B cell (primary cell): Measurements from ENCODE around the gene S100A4. TPM values are rescaled to one million over a fixed set of nuclear protein-coding genes. Genes with fewer than 3 reads are reported as not detected.
A peak's percentile ranks its signal among the peaks of the same experiment; 100 is the strongest.

Experiments
- ATAC-seq: fragments of 200-7000 bp; cut with Tn5 transposase; one replicate; pipeline ENCODE4 v1.10.0; 2021; ENCODE audit warnings: low read depth, mild to moderate bottlenecking, moderate number of reproducible peaks, moderate library complexity
- CTCF ChIA-PET: fragments of 350-600 bp; sonication (Branson Sonifier 250); formaldehyde crosslinking; loops from one replicate; lab custom pipeline; 2021; ENCODE audit warnings: antibody characterized with exemption, inconsistent platforms; lab: Charles Lee
- POLR2A ChIA-PET: fragments of 350-600 bp; sonication (Branson Sonifier 250); formaldehyde crosslinking; loops from one replicate; lab custom pipeline; 2021; ENCODE audit warnings: antibody characterized with exemption; lab: Charles Lee
- DNase-seq: peaks from one replicate; pipeline ENCODE4 v3.0.0; 2013
- H2AFZ ChIP-seq: 2 replicates; pipeline ENCODE4 v1.6.1; 2012; ENCODE audit warnings: mild to moderate bottlenecking, low read depth, low read length; ENCODE audit not compliant: insufficient read depth, poor library complexity, severe bottlenecking
- H3K27ac ChIP-seq, 2 donors: 1 replicate in 1 of 2; 2 replicates in 1 of 2; pipeline ENCODE4 v1.5.1; 2012 to 2013; ENCODE audit warnings: low read length in 2 of 2, mild to moderate bottlenecking in 2 of 2, moderate library complexity in 1 of 2
- H3K27me3 ChIP-seq, 4 experiments: fragments of 200-600 bp in 1 of 4; sonication (generic) in 1 of 4; replicated peaks in 1 of 4; 1 replicate in 2 of 4; 2 replicates in 2 of 4; pipeline versions ENCODE4 v1.6.1 to v1.7.0; 2013 to 2016; ENCODE audit warnings: low read length in 3 of 4, mild to moderate bottlenecking in 2 of 4, mixed read lengths in 1 of 4, moderate library complexity in 1 of 4; ENCODE audit not compliant: insufficient read depth in 4 of 4, control insufficient read depth in 3 of 4; ENCODE audit errors: control extremely low read depth in 1 of 4
- H3K36me3 ChIP-seq, 2 experiments: replicated peaks in 1 of 2; 1 replicate in 1 of 2; 2 replicates in 1 of 2; pipeline versions ENCODE4 v1.6.1 to v1.7.1; 2013; ENCODE audit warnings: low read length in 1 of 2; ENCODE audit not compliant: insufficient read depth in 2 of 2, control insufficient read depth in 1 of 2; ENCODE audit errors: control extremely low read depth in 1 of 2, extremely low read depth in 1 of 2
- H3K4me1 ChIP-seq, 2 donors: fragments of 200-600 bp in 1 of 2; sonication (generic) in 1 of 2; 1 replicate in 1 of 2; 2 replicates in 1 of 2; pipeline versions ENCODE4 v1.5.1 to v1.6.1; 2013 to 2017; ENCODE audit warnings: low read length in 2 of 2; ENCODE audit not compliant: control insufficient read depth in 2 of 2, insufficient read depth in 2 of 2
- H3K4me2 ChIP-seq: replicated peaks from 2 replicates; pipeline ENCODE3; 2012; ENCODE audit warnings: mild to moderate bottlenecking, low read depth, low read length; ENCODE audit not compliant: poor library complexity, severe bottlenecking
- H3K4me3 ChIP-seq, 5 experiments: fragments of 200-600 bp in 1 of 5; sonication (generic) in 1 of 5; 1 replicate in 3 of 5; 2 replicates in 2 of 5; pipeline versions ENCODE4 v1.5.1 to v1.7.0; 2011 to 2016; ENCODE audit warnings: low read length in 4 of 5, mild to moderate bottlenecking in 4 of 5, low read depth in 2 of 5, control low read depth in 1 of 5, moderate library complexity in 1 of 5; ENCODE audit not compliant: insufficient read depth in 1 of 5; ENCODE audit errors: control extremely low read depth in 1 of 5, extremely low read depth in 1 of 5
- H3K79me2 ChIP-seq: fragments of 200-600 bp; sonication (generic); one replicate; pipeline ENCODE4 v1.6.0; 2016; ENCODE audit warnings: low read length; ENCODE audit not compliant: control insufficient read depth, insufficient read depth
- H3K9ac ChIP-seq: fragments of 200-600 bp; sonication (generic); 2 replicates; pipeline ENCODE4 v1.6.1; 2017; ENCODE audit warnings: mild to moderate bottlenecking, low read length, moderate library complexity
- H3K9me3 ChIP-seq, 3 donors: one replicate each; pipeline versions ENCODE4 v1.6.1 to v1.7.1; 2013; ENCODE audit warnings: low read length in 2 of 3; ENCODE audit not compliant: control insufficient read depth in 2 of 3, insufficient read depth in 1 of 3; ENCODE audit errors: control extremely low read depth in 1 of 3
- H4K20me1 ChIP-seq: 2 replicates; pipeline ENCODE4 v1.6.0; 2012; ENCODE audit warnings: mild to moderate bottlenecking, low read length; ENCODE audit not compliant: insufficient read depth, control insufficient read depth, poor library complexity, severe bottlenecking
- H3K27ac Mint-ChIP-seq: one replicate; pipeline ENCODE4 v1.8.0; 2021; ENCODE audit warnings: mixed read lengths
- H3K27me3 Mint-ChIP-seq: one replicate; pipeline ENCODE4 v1.8.0; 2021; ENCODE audit warnings: mixed read lengths
- H3K4me1 Mint-ChIP-seq: one replicate; pipeline ENCODE4 v1.8.0; 2021; ENCODE audit warnings: mixed read lengths
- H3K4me3 Mint-ChIP-seq: one replicate; pipeline ENCODE4 v1.8.0; 2021; ENCODE audit warnings: mixed read lengths
- H3K9me3 Mint-ChIP-seq: one replicate; pipeline ENCODE4 v1.8.0; 2022; ENCODE audit warnings: mixed read lengths; ENCODE audit not compliant: insufficient read depth
- CTCF ChIP-seq: fragments of 200-600 bp; IDR thresholded peaks from one replicate; pipeline ENCODE4 v1.8.0; 2022; ENCODE audit warnings: antibody characterized with exemption, mild to moderate bottlenecking
- EZH2 ChIP-seq: IDR thresholded peaks from 2 replicates; pipeline ENCODE4 v1.6.1; 2012; ENCODE audit warnings: borderline replicate concordance, low read depth, mild to moderate bottlenecking, moderate library complexity, low read length; ENCODE audit not compliant: insufficient read depth, poor library complexity, severe bottlenecking
- WGBS: methylation state at CpG from one replicate; pipeline ENCODE4 v1.1.5; 2013; ENCODE audit warnings: missing lambda C conversion rate; ENCODE audit not compliant: insufficient coverage; 5-methylcytosine and 5-hydroxymethylcytosine counted together
- intact Hi-C: fragments of 100-400 bp; cut with micrococcal nuclease; formaldehyde crosslinking; loops from one replicate; pipeline ENCODE4 v1.10.0; 2022
- polyA plus RNA-seq: library from polyadenylated mRNA; depleted of rRNA; stranded (reverse); fragments of >200 nt; gene quantifications from 2 replicates; pipeline ENCODE4 v1.2.3, GENCODE V29; 2012
- total RNA-seq, 2 donors: library from RNA; stranded (reverse); fragments of 120-200 nt in 1 of 2; gene quantifications; 1 replicate in 1 of 2; 2 replicates in 1 of 2; pipeline versions ENCODE4 v1.2.3 to v1.2.4, GENCODE V29; 2013 to 2022

The S100A4 gene
- total and polyA plus RNA-seq, 2 donors (not counting 1 experiment from before 2014, with no cell fraction given), result 62.7 to 150 TPM

- peak overlapping the region; percentile 55 for H3K9ac ChIP-seq
- DNase-seq, result no peak
- peaks cover 40 to 46% of the 10 kb centered on the region in 2 donors for H3K4me1 ChIP-seq
- peaks cover 0 to 2% of the 10 kb centered on the region in 2 experiments for H3K36me3 ChIP-seq
- peak overlapping the region in 4 of 5 experiments; percentile 33 to 52 (median 46) for H3K4me3 ChIP-seq
- H3K79me2 ChIP-seq, result no peaks in the 10 kb centered on the region
- H3K27ac ChIP-seq, result peak overlapping the region in 1 of 2 donors; percentile 82
- CTCF ChIA-PET, result interaction anchor here (0.7 to 7.5 kb wide), 10 partner anchors 9 to 442 kb away, joined by 3 to 59 read pairs (median 4); partner anchors contain the start of genes RAB13, S100A2 and S100A6
- H4K20me1 ChIP-seq, result no peaks in the 10 kb centered on the region
- H3K9me3 ChIP-seq, result peaks cover 0 to 12% (median 0%) of the 10 kb centered on the region in 3 donors
- no peaks in the 10 kb centered on the region for H3K27me3 Mint-ChIP-seq
- no peaks in the 10 kb centered on the region for H3K9me3 Mint-ChIP-seq
- no peaks in the 10 kb centered on the region for H3K27me3 ChIP-seq
- TF ChIP-seq EZH2, result no peak
- no peak for TF ChIP-seq CTCF
- H3K4me1 Mint-ChIP-seq, result peaks cover 58% of the 10 kb centered on the region
- ATAC-seq, result no peak
- H3K4me2 ChIP-seq, result peak overlapping the region; percentile 75
- intact Hi-C loops, result loop anchor here (1.0 to 2.0 kb wide), 2 partner anchors 8 to 20 kb away; partner anchors contain the start of gene S100A2
- peak overlapping the region; percentile 90 for H3K4me3 Mint-ChIP-seq
- H3K27ac Mint-ChIP-seq, result peak overlapping the region; percentile 96
- WGBS, result 67% methylated on average over 10 of the region's 10 CpGs
- POLR2A ChIA-PET, result interaction anchor here (0.6 to 2.3 kb wide), 6 partner anchors 9 to 185 kb away, joined by 3 to 20 read pairs (median 6); partner anchors contain the start of genes CHTOP, S100A2 and S100A6
- H2AFZ ChIP-seq, result peak overlapping the region; percentile 77
Observed at GRCh38 chr1:153544453-153545066, 1.0 kb downstream of the S100A4 start.

- Histone ChIP-seq H4K20me1 (no peaks in the 10 kb centered on the region), H3K27ac (no peak overlapping the region), H3K36me3 (peaks cover 0 to 2% of the 10 kb centered on the region in 2 experiments), H3K79me2 (no peaks in the 10 kb centered on the region), H3K4me2 (no peak overlapping the region), H3K9me3 (peaks cover 0 to 12% (median 0%) of the 10 kb centered on the region in 3 donors), H3K4me1 (peaks cover 40 to 46% of the 10 kb centered on the region in 2 donors), H3K27me3 (no peaks in the 10 kb centered on the region), H2AFZ (no peak overlapping the region), H3K4me3 (no peak overlapping the region), H3K9ac (no peak overlapping the region)
- TF ChIP-seq EZH2, result no peak
- no peak for TF ChIP-seq CTCF
- Mint-ChIP-seq H3K4me1 (peaks cover 60% of the 10 kb centered on the region), H3K9me3 (no peaks in the 10 kb centered on the region), H3K27me3 (no peaks in the 10 kb centered on the region), H3K27ac (peak overlapping the region; percentile 11), H3K4me3 (no peak overlapping the region)
- intact Hi-C loops, result loop anchor here (2.0 kb wide), 1 partner anchor 21 kb away; the partner anchor contains the start of gene S100A2
- ChIA-PET CTCF (interaction anchor here (1.1 to 7.5 kb wide), 4 partner anchors 10 to 33 kb away, joined by 3 to 59 read pairs (median 18); partner anchors contain the start of gene S100A6), POLR2A (interaction anchor here (0.6 kb wide), 1 partner anchor 186 kb away, joined by 7 read pairs; no protein-coding TSS in a partner anchor)
- DNase-seq, result no peak
- 85% methylated on average over 3 of the region's 4 CpGs for WGBS
- no peak for ATAC-seq
Observed at GRCh38 chr1:153543736-153544135, 1.9 kb downstream of the S100A4 start.
